GM21360 (cell line): ENCODE measurements around the gene KCNQ1OT1.

ENCODE experiments used
- ATAC-seq: cut with Tn5 transposase; IDR thresholded peaks from one replicate; pipeline ENCODE4 v1.9.1; 2021; ENCODE audit warnings: mild to moderate bottlenecking, moderate library complexity; ENCODE audit not compliant: unreplicated experiment

The KCNQ1OT1 gene

DNA sequence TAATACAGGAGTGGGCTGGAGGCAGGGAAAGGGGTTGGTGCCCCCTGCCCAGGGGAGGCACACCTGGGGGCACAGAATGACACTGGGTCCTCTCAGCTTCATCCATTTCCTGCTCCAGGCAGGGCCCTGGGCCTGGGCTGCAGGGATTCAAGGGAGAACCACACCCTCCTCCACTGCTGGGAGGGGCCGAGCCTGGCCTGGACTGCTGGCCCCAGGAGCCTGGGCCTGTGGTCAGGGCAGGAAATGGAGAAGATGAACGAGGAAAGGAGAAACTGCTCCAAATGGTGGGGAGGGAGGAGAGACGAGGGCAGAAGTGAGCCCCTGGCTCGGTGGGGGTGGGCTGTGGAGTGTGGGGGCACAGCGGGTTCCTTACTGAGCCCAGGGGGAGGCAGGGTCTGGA is 38.1 kb upstream of the KCNQ1OT1 start:
- no peak for ATAC-seq

DNA sequence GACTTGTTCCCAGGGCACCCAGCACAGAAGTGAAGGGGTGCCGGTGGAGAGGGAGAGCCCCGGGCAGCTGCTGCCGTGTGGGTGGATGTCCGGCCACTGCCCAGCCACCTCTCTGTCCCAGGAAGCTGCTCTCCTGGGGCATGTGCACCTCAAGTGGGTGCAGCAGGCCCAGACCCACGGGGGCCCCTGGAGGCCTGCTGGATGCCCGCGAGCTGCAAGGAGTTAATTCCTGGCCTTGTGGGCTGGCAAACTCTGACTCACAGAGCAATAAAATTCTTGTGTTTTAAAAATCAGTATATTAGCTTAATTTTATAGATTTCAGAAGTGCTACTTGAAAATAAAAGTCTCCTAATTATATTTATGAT is 37.4 kb upstream of the KCNQ1OT1 start:
- ATAC-seq, result no peak

GRCh38 chr11:2736577-2737225 is 36.9 kb upstream of the KCNQ1OT1 start:
- ATAC-seq, result no peak

GRCh38 chr11:2735053-2735589 is 35.3 kb upstream of the KCNQ1OT1 start:
- no peak for ATAC-seq

DNA sequence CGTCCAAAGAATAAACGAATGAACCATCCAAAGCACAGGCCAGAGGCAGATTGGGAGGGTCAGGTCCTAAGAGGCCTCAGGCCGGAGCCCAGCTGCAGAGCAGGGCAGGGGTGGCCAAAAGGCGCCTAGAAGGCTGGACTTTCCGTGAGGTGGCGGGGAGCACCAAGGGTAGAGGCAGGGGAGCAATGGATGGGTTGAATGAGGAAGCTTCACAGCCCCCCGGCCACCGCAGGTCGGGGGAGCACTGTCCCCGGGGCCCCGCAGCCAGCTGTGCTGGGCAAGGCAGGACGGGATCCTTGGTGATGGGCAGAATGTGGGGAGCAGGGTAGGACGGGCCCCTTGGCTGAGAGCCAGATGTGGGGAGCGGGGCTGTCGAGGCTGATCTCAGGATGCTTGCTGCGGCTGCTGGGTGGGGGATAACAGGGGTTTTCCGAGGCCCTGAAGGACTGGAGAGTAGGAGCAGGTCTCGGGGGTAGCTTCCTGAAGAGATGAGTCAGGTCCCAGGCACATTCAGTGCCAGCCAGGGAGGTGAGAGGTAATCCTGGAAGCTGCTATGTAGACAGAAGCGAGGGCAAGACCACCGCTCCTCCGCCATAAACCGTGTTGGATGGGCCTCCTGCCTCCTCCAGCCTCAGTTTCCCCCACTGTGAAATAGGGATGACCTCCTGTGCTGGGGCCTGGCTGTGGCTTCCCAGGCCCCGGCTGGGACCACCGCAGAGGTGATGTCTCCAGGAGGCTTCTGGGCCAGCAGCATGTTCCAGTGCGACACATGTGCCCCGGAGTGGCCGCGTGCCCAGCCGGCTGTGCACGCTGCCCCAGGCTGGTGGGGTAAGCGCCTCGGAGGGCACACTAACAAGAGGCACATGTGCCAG is 34.6 kb upstream of the KCNQ1OT1 start:
- ATAC-seq, result no peak

DNA sequence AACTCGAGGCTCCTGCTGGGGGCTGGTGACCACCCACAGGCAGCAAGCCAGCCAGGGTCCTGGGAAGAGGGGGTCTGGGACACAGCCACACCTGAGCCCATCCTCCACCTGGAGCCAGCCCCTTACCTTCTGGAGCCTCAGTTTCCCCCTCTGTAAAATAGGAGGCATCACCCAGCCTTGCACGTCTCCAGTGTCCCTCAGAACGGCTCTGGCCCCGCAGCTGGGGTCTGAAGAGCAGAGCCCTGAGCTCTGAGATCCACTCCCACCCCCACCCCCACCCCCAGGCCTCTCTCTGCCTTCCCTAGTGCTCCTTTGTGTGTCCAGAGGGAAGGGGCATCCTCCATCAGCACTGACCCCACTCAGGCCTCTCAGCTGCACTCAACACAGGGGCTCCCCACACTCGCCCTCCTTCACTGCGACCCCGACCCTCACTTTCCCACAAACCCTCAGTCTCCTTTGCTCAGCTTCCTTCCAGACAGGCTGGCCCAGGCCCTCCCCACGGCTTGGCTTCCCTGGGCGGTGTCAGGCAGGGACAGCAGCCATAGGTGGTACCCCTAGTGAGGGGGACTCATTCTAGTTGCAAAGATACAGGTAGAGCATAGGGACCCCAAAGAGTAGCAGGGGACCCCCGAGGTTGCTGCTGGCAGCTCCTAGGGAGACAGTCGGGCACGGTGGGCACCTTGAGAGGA is 33.3 kb upstream of the KCNQ1OT1 start:
- ATAC-seq, result no peak

DNA sequence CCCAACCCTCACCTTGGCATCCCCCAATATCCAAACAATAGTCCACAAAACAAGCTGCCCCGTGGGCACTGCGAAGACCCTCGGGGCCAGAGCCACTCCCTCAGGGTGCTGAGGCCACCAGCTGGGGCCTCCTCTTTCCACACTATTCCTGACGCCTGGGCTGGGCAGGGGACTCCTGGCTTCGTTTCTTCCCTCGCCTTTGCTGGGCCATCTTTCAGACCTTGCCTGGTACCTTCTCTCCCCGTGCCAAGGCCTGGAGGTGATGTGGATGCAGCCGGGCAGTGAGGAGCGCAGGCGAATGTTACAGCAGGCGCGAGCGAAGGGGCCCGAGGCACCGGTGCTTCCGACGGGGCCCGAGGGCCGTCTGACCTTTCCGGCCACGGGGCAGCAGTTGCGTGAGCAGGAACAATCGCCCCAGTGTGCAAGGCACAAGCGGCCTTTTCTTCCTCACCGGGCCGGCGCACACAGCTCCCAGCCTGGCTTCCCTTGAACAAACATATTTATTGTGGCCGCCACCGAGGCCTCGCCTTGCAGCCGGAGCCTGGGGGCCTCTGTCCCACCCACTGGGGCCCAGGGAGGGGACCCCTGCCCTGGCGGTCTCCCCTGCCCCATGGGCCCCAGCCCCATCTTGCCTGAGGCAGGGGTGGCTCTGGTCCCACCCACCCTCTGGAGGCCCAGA is 32.6 kb upstream of the KCNQ1OT1 start:
- no peak for ATAC-seq

GRCh38 chr11:2731130-2732125 is 31.6 kb upstream of the KCNQ1OT1 start:
- no peak for ATAC-seq

DNA sequence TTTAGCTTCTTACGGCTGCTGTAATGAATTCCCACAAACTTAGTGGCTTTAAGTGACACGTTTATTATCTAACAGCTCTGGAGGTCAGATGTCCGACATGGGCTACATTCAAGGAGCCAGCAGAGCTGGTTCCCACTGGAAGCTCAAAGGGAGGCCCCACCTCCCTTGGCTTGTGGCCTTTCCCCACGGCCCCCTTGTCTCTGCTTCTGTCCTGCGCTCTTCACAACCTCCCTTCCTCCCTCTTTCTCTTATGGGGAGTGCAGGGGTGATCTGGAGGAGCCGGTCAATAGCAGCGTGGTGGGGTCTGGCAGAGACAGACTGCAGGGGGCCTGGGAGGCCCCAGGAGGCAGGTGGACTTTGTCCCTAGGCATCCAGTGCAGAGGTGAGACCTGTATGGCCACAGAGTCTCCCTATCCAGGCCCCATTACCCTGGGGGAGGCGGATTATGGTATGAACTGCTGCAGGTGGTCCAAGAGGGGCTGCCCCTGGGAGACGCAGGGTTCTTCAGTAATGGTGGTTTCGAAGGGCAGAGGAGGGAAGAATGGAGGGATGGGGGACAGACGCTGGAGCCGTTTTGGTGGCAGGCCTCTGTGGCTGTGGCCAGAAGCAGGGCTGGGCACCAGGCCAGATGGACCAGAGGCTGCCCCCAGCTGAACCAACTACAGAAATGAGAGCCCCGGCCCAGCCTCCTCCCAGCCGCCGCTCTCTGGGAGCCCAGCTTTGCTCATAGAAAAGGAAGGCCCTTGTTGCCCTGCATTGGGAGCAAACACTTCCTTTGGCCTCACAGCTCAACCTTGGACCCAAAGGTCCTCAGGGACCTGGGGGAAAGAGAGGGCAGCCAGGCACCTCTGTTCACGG is 30.7 kb upstream of the KCNQ1OT1 start:
- ATAC-seq, result no peak

DNA sequence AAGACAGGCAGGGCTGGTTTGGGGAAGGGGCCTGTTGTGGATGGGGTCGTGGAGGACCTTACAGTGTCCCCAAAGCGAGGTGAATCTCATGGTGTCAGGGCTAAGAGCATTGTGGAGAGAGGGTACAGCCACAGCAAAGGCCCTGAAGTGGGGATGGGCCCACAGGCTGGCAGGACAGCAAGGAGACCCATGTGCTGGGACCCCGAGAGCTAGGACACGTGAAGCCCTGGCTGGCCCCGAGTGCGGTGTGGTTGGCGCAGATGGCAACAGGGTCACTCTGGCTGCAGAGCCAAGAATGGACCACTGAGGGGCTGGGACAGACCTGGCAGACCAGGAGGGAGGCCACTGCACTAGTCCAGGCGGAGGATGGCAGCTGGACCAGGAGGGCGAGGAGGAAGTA is 30.0 kb upstream of the KCNQ1OT1 start:
- no peak for ATAC-seq

GRCh38 chr11:2728663-2729332 is 29.0 kb upstream of the KCNQ1OT1 start:
- no peak for ATAC-seq

GRCh38 chr11:2728128-2728662 is 28.4 kb upstream of the KCNQ1OT1 start:
- no peak for ATAC-seq

GRCh38 chr11:2726964-2727363 is 27.2 kb upstream of the KCNQ1OT1 start:
- ATAC-seq, result no peak

GRCh38 chr11:2725368-2726300 is 25.8 kb upstream of the KCNQ1OT1 start:
- ATAC-seq, result no peak

- no peak for ATAC-seq
Measured at GRCh38 chr11:2724653-2725367, 25.0 kb upstream of the KCNQ1OT1 start.

DNA sequence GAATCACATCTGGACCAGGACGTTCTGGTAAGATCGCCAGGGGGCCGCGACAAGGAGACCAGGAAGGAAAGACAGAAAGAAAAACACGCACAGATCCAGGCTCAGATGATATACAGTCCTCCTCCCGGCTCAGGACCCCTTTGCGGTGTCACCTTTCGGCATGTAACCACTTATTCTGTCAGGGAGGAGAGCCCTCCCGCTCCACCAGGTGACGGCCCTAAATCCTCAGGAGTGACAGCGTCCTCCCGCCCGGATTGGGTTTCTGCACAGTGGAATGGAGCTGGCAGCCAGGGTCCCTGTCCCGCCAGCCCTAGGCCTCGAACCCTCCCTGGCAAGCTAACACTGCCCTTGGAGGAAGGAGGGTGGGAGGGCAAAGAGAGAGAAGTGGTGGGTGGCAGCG is 24.3 kb upstream of the KCNQ1OT1 start:
- no peak for ATAC-seq
